IMR-90 (cell line): ENCODE results near the gene VIT. TPM values are rescaled to one million over a fixed set of nuclear protein-coding genes. Genes with fewer than 3 reads are reported as not detected.

Source experiments
- ATAC-seq: fragments of 200-7000 bp; cut with Tn5 transposase; 2 replicates; pipeline ENCODE4 v1.9.1; 2020; ENCODE audit warnings: low read depth, mild to moderate bottlenecking, moderate library complexity
- BruUV-seq: library from RNA; stranded (reverse); fragments of 400-500 nt; replicated peaks from 2 replicates; lab custom pipeline; 2021; lab: Mats Ljungman, UMichigan
- CTCF ChIA-PET: fragments of 300-600 bp; formaldehyde crosslinking; extraction: SDS; loops from one replicate; lab custom pipeline; 2021; ENCODE audit warnings: antibody characterized with exemption; lab: Yijun Ruan, JAX
- POLR2A ChIA-PET: fragments of 300-600 bp; sonication (Branson Sonifier 250); formaldehyde crosslinking; loops from one replicate; lab custom pipeline; 2022; ENCODE audit warnings: antibody characterized with exemption; ENCODE audit not compliant: unreplicated experiment; lab: Charles Lee
- DNase-seq: peaks from one replicate; pipeline ENCODE4 v3.0.0; 2013
- H2AFZ ChIP-seq: replicated peaks from 2 replicates; pipeline ENCODE3; 2013; ENCODE audit warnings: low read length, mild to moderate bottlenecking; ENCODE audit not compliant: poor library complexity
- H2AK5ac ChIP-seq: 2 replicates; pipeline ENCODE4 v1.6.1; 2013; ENCODE audit warnings: low read depth, low read length, inconsistent platforms
- H2AK9ac ChIP-seq: replicated peaks from 2 replicates; pipeline ENCODE3; 2013; ENCODE audit warnings: mild to moderate bottlenecking, low read depth, low read length, moderate library complexity; ENCODE audit not compliant: poor library complexity
- H2BK120ac ChIP-seq: 2 replicates; pipeline ENCODE4 v1.6.1; 2013; ENCODE audit warnings: low read depth, low read length, inconsistent platforms
- H2BK15ac ChIP-seq: 3 replicates; pipeline ENCODE4 v1.6.1; 2013; ENCODE audit warnings: low read depth, low read length, inconsistent platforms
- H2BK20ac ChIP-seq: 2 replicates; pipeline ENCODE4 v1.6.1; 2013; ENCODE audit warnings: low read depth, mild to moderate bottlenecking, inconsistent platforms, low read length, moderate library complexity
- H2BK5ac ChIP-seq: 2 replicates; pipeline ENCODE4 v1.6.1; 2013; ENCODE audit warnings: mild to moderate bottlenecking, low read depth, low read length, inconsistent platforms; ENCODE audit not compliant: poor library complexity, severe bottlenecking
- H3K14ac ChIP-seq: replicated peaks from 2 replicates; pipeline ENCODE4 v1.6.1; 2013; ENCODE audit warnings: low read depth, low read length, inconsistent platforms
- H3K18ac ChIP-seq: 2 replicates; pipeline ENCODE4 v1.6.1; 2013; ENCODE audit warnings: low read depth, low read length, control low read depth
- H3K23ac ChIP-seq: 2 replicates; pipeline ENCODE4 v1.6.1; 2013; ENCODE audit warnings: low read depth, low read length, inconsistent platforms
- H3K27ac ChIP-seq: 2 replicates; pipeline ENCODE4 v1.5.1; 2013; ENCODE audit warnings: mild to moderate bottlenecking, control low read depth, low read length; ENCODE audit not compliant: insufficient read depth
- H3K27me3 ChIP-seq: 2 replicates; pipeline ENCODE4 v1.6.1; 2013; ENCODE audit warnings: low read length; ENCODE audit not compliant: control insufficient read depth, insufficient read depth
- H3K36me3 ChIP-seq: 2 replicates; pipeline ENCODE4 v1.6.1; 2013; ENCODE audit warnings: low read length, mixed read lengths; ENCODE audit not compliant: control insufficient read depth, insufficient read depth
- H3K4ac ChIP-seq: 2 replicates; pipeline ENCODE4 v1.6.1; 2013; ENCODE audit warnings: low read depth, low read length, inconsistent platforms
- H3K4me1 ChIP-seq: 2 replicates; pipeline ENCODE4 v1.6.1; 2013; ENCODE audit warnings: low read length, mixed read lengths; ENCODE audit not compliant: control insufficient read depth, insufficient read depth
- H3K4me2 ChIP-seq: 2 replicates; pipeline ENCODE4 v1.6.1; 2013; ENCODE audit warnings: low read depth, mild to moderate bottlenecking, control low read depth, low read length, moderate library complexity
- H3K4me3 ChIP-seq: 2 replicates; pipeline ENCODE4 v1.5.1; 2013; ENCODE audit warnings: low read depth, mild to moderate bottlenecking, control low read depth, low read length, moderate library complexity; ENCODE audit not compliant: insufficient read depth
- H3K56ac ChIP-seq: 2 replicates; pipeline ENCODE4 v1.6.1; 2013; ENCODE audit warnings: low read length, inconsistent platforms; ENCODE audit not compliant: insufficient read depth; ENCODE audit errors: extremely low read depth
- H3K79me1 ChIP-seq, 2 experiments: 2 replicates each; pipeline ENCODE4 v1.6.1; 2013; ENCODE audit warnings: low read length in 2 of 2, inconsistent platforms in 1 of 2, low read depth in 1 of 2
- H3K9ac ChIP-seq: 2 replicates; pipeline ENCODE4 v1.6.1; 2013; ENCODE audit warnings: low read depth, low read length, control low read depth
- H3K9me1 ChIP-seq: 2 replicates; pipeline ENCODE4 v1.6.1; 2013; ENCODE audit warnings: low read length, inconsistent platforms; ENCODE audit not compliant: insufficient read depth
- H3K9me3 ChIP-seq: 2 replicates; pipeline ENCODE4 v1.6.1; 2013; ENCODE audit warnings: low read length; ENCODE audit not compliant: control insufficient read depth, insufficient read depth
- H4K20me1 ChIP-seq: 2 replicates; pipeline ENCODE4 v1.6.1; 2013; ENCODE audit warnings: low read length, inconsistent platforms; ENCODE audit not compliant: insufficient read depth
- H4K5ac ChIP-seq: 2 replicates; pipeline ENCODE4 v1.6.1; 2013; ENCODE audit warnings: mild to moderate bottlenecking, low read depth, low read length, control low read depth
- H4K8ac ChIP-seq, 2 experiments: 2 replicates each; pipeline ENCODE4 v1.6.1; 2013; ENCODE audit warnings: low read depth in 2 of 2, low read length in 2 of 2, control low read depth in 1 of 2, inconsistent platforms in 1 of 2
- H4K91ac ChIP-seq: 2 replicates; pipeline ENCODE4 v1.6.1; 2013; ENCODE audit warnings: low read depth, low read length, inconsistent platforms; ENCODE audit not compliant: insufficient read depth
- ELK1 ChIP-seq: fragments of 150-350 bp; IDR thresholded peaks from 2 replicates; pipeline ENCODE4 v1.6.1; 2016; ENCODE audit warnings: low read depth, mild to moderate bottlenecking, low read length, moderate library complexity, borderline replicate concordance
- MAFK ChIP-seq: IDR thresholded peaks from 2 replicates; pipeline ENCODE4 v1.6.1; 2012; ENCODE audit warnings: low read depth, low read length, improper control_type of control experiment
- MXI1 ChIP-seq: IDR thresholded peaks from 2 replicates; pipeline ENCODE4 v1.6.1; 2012; ENCODE audit warnings: low read depth, mild to moderate bottlenecking, low read length, moderate library complexity, borderline replicate concordance
- NFE2L2 ChIP-seq: fragments of 150-350 bp; IDR thresholded peaks from 2 replicates; pipeline ENCODE4 v1.6.1; 2016; ENCODE audit warnings: low read depth, mild to moderate bottlenecking, low read length
- RCOR1 ChIP-seq: IDR thresholded peaks from 2 replicates; pipeline ENCODE4 v1.6.1; 2012; ENCODE audit warnings: mild to moderate bottlenecking, low read length, improper control_type of control experiment; ENCODE audit not compliant: insufficient replicate concordance
- RFX5 ChIP-seq: IDR thresholded peaks from 2 replicates; pipeline ENCODE4 v1.8.0; 2012; ENCODE audit warnings: low read depth, mild to moderate bottlenecking, low read length, moderate library complexity
- USF2 ChIP-seq: fragments of 150-350 bp; IDR thresholded peaks from 2 replicates; pipeline ENCODE4 v1.6.1; 2017; ENCODE audit warnings: mild to moderate bottlenecking, antibody characterized with exemption, low read length, low read depth
- WGBS, 2 experiments: methylation state at CpG; one replicate each; pipeline versions ENCODE4 v1.1.5 to v1.1.7; 2013; ENCODE audit warnings: missing lambda C conversion rate in 2 of 2; ENCODE audit not compliant: insufficient read length in 1 of 2; ENCODE audit errors: extremely low coverage in 2 of 2; 5-methylcytosine and 5-hydroxymethylcytosine counted together
- dilution Hi-C: fragments of 300-500 bp; cut with HindIII; formaldehyde crosslinking; loops from one replicate; pipeline ENCODE4 v1.14.3; 2018; ENCODE audit warnings: low sequenced_read_pairs; ENCODE audit not compliant: unreplicated experiment
- in situ Hi-C: fragments of 300-500 bp; cut with MboI; formaldehyde crosslinking; loops from 3 replicates; pipeline ENCODE4 v1.14.3; 2019; ENCODE audit warnings: low sequenced_read_pairs, inconsistent platforms, mixed read lengths
- intact Hi-C: fragments of 100-400 bp; cut with micrococcal nuclease; formaldehyde crosslinking; loops from 2 replicates; pipeline ENCODE4 v1.10.0; 2022
- polyA plus RNA-seq, 3 experiments: library from polyadenylated mRNA; depleted of rRNA; stranded (reverse); fragments of >200 nt; gene quantifications; 2 replicates each; pipeline ENCODE4 v1.2.3, GENCODE V29; 2012; ENCODE audit warnings: low replicate concordance in 1 of 3
- total RNA-seq: library from RNA; depleted of rRNA; stranded (reverse); fragments of >200 nt; gene quantifications from 2 replicates; pipeline ENCODE4 v1.2.3, GENCODE V29; 2012

Gene VIT
- total and polyA plus RNA-seq, 2 of the 4 experiments (the other 2 are of a cell fraction), result under 0.01 TPM; not detected in 1

- Histone ChIP-seq H2BK5ac (no peak overlapping the region), H3K9me1 (no peaks in the 10 kb centered on the region), H2BK20ac (no peak overlapping the region), H3K4me2 (no peak overlapping the region), H3K4me3 (no peak overlapping the region), H2AK9ac (no peak overlapping the region), H3K36me3 (no peaks in the 10 kb centered on the region), H3K18ac (no peak overlapping the region), H3K4ac (no peak overlapping the region), H2AK5ac (no peak overlapping the region), H2BK120ac (no peak overlapping the region), H3K27me3 (peaks cover 9% of the 10 kb centered on the region), H3K56ac (no peak overlapping the region), H4K5ac (no peak overlapping the region), H3K9me3 (0 out of 2 replicates have a peak, but pooled peaks cover 4% of the 10 kb centered on the region), H4K20me1 (no peaks in the 10 kb centered on the region), H3K23ac (no peak overlapping the region), H3K79me1 (no peaks in the 10 kb centered on the region), H4K91ac (no peak overlapping the region), H3K27ac (no peak overlapping the region), H3K4me1 (no peaks in the 10 kb centered on the region), H2AFZ (no peak overlapping the region), H2BK15ac (no peak overlapping the region), H4K8ac (no peak overlapping the region), H3K9ac (no peak overlapping the region), H3K14ac (no peak overlapping the region)
- DNase-seq (no peak), ATAC-seq (no peak)
- WGBS, 2 experiments, result 75% methylated on average over 2 of the region's 3 CpGs; no CpG with 5 or more reads in 1 of the 2 experiments
- in situ Hi-C loops (no loop called here), intact Hi-C loops (no loop called here), dilution Hi-C loops (no loop called here)
- no peak for TF ChIP-seq MAFK
- TF ChIP-seq RCOR1, result no peak
- no peak for TF ChIP-seq RFX5
- TF ChIP-seq MXI1, result no peak
- TF ChIP-seq NFE2L2, result no peak
- no peak for TF ChIP-seq ELK1
- TF ChIP-seq USF2, result no peak
- no TSS peak for BruUV-seq
- CTCF ChIA-PET, result interaction anchor here (1.0 kb wide), 1 partner anchor 18 kb away, joined by 3 read pairs; no protein-coding TSS in a partner anchor
- POLR2A ChIA-PET, result no interaction called here
Measured at GRCh38 chr2:36732673-36733036, 36.1 kb downstream of the VIT start.
